ENCODE results near the gene NHLRC3.
A peak's percentile ranks its signal among the peaks of the same experiment; 100 is the strongest.
"Not testable (repeated sequence)": the region's sequence is repeated elsewhere in the genome, so short reads cannot be mapped to it uniquely, and the experiment has no call there.

Gene NHLRC3, protein sequence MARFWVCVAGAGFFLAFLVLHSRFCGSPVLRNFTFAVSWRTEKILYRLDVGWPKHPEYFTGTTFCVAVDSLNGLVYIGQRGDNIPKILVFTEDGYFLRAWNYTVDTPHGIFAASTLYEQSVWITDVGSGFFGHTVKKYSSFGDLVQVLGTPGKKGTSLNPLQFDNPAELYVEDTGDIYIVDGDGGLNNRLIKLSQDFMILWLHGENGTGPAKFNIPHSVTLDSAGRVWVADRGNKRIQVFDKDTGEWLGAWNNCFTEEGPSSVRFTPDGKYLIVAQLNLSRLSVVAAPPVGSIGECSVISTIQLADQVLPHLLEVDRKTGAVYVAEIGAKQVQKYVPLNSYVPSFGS

DNA sequence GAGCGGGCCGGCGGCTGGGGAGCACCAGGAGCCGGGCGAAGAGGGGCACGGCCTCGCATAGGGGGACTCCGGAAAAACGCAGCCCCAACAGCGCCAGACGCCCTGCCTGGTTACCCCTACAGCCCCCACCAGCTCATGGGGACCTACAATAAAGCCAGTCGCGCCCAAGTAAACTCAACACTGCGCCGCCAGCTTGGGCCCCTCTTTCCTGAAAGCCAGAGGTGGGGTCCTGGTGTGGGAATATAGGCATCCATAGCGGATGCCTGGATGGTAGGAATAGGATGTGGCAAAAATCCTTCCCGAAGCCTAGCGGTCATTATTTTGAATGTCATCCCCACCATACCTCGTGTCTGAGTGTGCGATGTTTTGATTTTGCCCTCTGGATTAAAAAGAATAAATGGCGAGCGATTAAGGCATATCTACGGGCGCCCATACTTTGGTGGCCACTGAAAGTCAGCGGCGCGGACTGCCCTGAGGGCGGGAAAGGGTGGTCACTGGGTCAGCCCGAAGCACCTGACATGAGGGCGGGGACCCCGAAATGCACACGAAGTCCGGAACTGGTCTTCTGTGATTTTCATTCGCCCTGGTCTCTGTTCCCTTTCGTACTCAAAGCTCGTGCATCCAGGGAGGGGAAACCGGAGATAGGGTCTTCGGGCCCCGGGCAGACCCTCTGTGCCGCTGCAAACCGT is at the start of gene NHLRC3, which contains the start of gene PROSER1:
Gene NHLRC3, plus strand, starts transcription at position 577 of the 689 bp plus-strand sequence. CDS start 184 bp downstream, outside the sequence.
Gene PROSER1, minus strand, starts transcription at position 210 of the 689 bp plus-strand sequence. CDS start 847 bp downstream, outside the sequence.
- peak within 1 kb of the TSS; percentile 97 for H2AFZ ChIP-seq (ENCODE audit: low read depth, low read length)
- H3K36me3 ChIP-seq (replicated peaks; ENCODE audit: low read depth, low read length), result peaks cover 15% of the 10 kb centered on the region
- H3K4me3 ChIP-seq (ENCODE audit: low read length), result peak within 1 kb of the TSS; percentile 95
- H3K4me2 ChIP-seq (ENCODE audit: low read length), result peak within 1 kb of the TSS; percentile 84
- peak within 1 kb of the TSS; percentile 84 for H3K27ac ChIP-seq (ENCODE audit: low read length)
- peak within 1 kb of the TSS; percentile 96 for H3K9ac ChIP-seq (ENCODE audit: low read length)
- H3K27me3 ChIP-seq (ENCODE audit: low read depth, low read length), result no peaks in the 10 kb centered on the region
- peaks cover 27% of the 10 kb centered on the region for H3K4me1 ChIP-seq (ENCODE audit: low read length)
- H3K9me3 ChIP-seq (ENCODE audit: insufficient read depth, low read length), result no peaks in the 10 kb centered on the region
- TF ChIP-seq, protein P1, sequence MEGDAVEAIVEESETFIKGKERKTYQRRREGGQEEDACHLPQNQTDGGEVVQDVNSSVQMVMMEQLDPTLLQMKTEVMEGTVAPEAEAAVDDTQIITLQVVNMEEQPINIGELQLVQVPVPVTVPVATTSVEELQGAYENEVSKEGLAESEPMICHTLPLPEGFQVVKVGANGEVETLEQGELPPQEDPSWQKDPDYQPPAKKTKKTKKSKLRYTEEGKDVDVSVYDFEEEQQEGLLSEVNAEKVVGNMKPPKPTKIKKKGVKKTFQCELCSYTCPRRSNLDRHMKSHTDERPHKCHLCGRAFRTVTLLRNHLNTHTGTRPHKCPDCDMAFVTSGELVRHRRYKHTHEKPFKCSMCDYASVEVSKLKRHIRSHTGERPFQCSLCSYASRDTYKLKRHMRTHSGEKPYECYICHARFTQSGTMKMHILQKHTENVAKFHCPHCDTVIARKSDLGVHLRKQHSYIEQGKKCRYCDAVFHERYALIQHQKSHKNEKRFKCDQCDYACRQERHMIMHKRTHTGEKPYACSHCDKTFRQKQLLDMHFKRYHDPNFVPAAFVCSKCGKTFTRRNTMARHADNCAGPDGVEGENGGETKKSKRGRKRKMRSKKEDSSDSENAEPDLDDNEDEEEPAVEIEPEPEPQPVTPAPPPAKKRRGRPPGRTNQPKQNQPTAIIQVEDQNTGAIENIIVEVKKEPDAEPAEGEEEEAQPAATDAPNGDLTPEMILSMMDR (IDR thresholded peaks at IDR 0.05; ENCODE audit: low read depth, low read length), result no peak
- no peak for TF ChIP-seq EZH2phosphoT487 (IDR thresholded peaks at IDR 0.05; ENCODE audit: low read depth)
- peaks cover 66% of the 10 kb centered on the region for H3K79me2 ChIP-seq (ENCODE audit: low read length)
- peaks cover 18% of the 10 kb centered on the region for H4K20me1 ChIP-seq (ENCODE audit: insufficient read depth, low read length)

DNA sequence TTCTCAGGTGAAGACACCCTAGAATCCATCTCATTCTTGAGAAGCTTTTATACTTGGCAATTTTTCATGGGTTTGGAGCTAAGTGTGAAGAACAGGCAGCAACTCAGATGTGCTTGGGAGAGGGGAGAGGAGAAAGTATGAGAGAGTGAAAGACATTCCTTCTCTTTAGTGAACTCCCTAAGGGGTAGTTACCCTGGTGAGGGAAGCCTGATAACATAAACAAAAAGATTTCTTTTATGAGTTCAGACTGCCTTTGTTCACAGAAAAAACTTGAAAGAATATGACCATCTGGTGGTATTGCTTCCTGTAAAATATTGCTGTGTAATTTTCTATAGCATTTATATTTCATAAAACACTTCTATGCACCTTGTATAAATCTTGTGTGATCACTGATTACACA is 47.6 kb upstream of the NHLRC3 start, which contains the start of gene STOML3:
Gene STOML3, minus strand, starts transcription at position 139 of the 400 bp plus-strand sequence. Its CDS starts 110 bp downstream, at position 29.
- H3K27me3 ChIP-seq (ENCODE audit: low read depth, low read length), result no peaks in the 10 kb centered on the region
- no peaks in the 10 kb centered on the region for H3K36me3 ChIP-seq (replicated peaks; ENCODE audit: low read depth, low read length)
- H3K79me2 ChIP-seq (ENCODE audit: low read length), result no peaks in the 10 kb centered on the region
- H3K9ac ChIP-seq (ENCODE audit: low read length), result no peak within 1 kb of the TSS
- no peak within 1 kb of the TSS for H3K27ac ChIP-seq (ENCODE audit: low read length)
- no peaks in the 10 kb centered on the region for H3K4me1 ChIP-seq (ENCODE audit: low read length)
- no peak within 1 kb of the TSS for H3K4me3 ChIP-seq (ENCODE audit: low read length)
- no peaks in the 10 kb centered on the region for H3K9me3 ChIP-seq (ENCODE audit: insufficient read depth, low read length)
- H4K20me1 ChIP-seq (ENCODE audit: insufficient read depth, low read length), result no peaks in the 10 kb centered on the region
- H3K4me2 ChIP-seq (ENCODE audit: low read length), result no peak within 1 kb of the TSS
- peak within 1 kb of the TSS; percentile 40 for H2AFZ ChIP-seq (ENCODE audit: low read depth, low read length)
- no peak for TF ChIP-seq EZH2phosphoT487 (IDR thresholded peaks at IDR 0.05; ENCODE audit: low read depth)
- TF ChIP-seq, protein P1 (IDR thresholded peaks at IDR 0.05; ENCODE audit: low read depth, low read length), result no peak

DNA sequence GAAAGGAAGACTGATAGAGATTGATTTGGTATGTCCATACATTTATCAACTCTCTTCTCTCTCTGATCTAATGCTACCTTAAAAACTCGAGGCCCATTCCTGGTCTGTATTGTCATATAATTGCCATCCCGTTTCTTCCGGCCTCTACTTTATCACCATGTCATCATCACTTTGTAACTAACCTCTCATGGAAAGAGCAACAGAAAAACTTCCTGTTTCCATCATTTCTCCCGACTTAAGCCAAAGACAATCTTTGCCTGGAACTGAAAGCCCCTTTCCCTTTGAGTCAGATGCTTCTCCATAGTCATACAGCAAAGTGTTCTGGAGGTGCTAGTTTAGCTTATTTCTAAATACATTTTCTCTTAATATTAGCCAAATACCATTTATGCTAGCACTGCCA is 44.9 kb upstream of the NHLRC3 start:
- H3K9ac ChIP-seq (ENCODE audit: low read length), result no peak overlapping the region
- H2AFZ ChIP-seq (ENCODE audit: low read depth, low read length), result no peak overlapping the region
- H3K36me3 ChIP-seq (replicated peaks; ENCODE audit: low read depth, low read length), result no peaks in the 10 kb centered on the region
- no peak overlapping the region for H3K4me3 ChIP-seq (ENCODE audit: low read length)
- no peak overlapping the region for H3K27ac ChIP-seq (ENCODE audit: low read length)
- no peaks in the 10 kb centered on the region for H3K27me3 ChIP-seq (ENCODE audit: low read depth, low read length)
- no peak overlapping the region for H3K4me2 ChIP-seq (ENCODE audit: low read length)
- TF ChIP-seq, protein P1 (IDR thresholded peaks at IDR 0.05; ENCODE audit: low read depth, low read length), result no peak
- no peak for TF ChIP-seq EZH2phosphoT487 (IDR thresholded peaks at IDR 0.05; ENCODE audit: low read depth)
- no peaks in the 10 kb centered on the region for H3K4me1 ChIP-seq (ENCODE audit: low read length)
- no peaks in the 10 kb centered on the region for H4K20me1 ChIP-seq (ENCODE audit: insufficient read depth, low read length)
- H3K79me2 ChIP-seq (ENCODE audit: low read length), result no peaks in the 10 kb centered on the region
- H3K9me3 ChIP-seq (ENCODE audit: insufficient read depth, low read length), result no peaks in the 10 kb centered on the region

DNA sequence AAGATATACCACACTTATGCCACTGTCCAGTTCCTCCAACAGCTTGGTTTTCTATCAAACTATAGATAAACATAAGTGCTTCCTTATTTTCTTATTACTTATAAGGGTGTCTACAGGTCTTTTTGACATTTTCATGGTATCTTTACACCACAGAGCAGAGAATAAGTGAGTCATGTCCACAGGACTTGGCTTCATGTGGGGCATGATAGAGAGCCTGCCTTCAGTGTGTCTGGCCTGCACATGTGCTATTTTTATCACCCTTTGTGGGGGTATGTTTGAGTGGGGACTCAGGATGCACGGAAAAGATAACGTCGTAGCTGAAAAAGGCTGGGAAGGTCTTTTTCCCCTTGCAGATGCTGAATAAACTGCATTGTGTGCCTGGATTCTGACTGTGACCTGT is 39.5 kb upstream of the NHLRC3 start:
- H3K4me1 ChIP-seq (ENCODE audit: low read length), result no peaks in the 10 kb centered on the region
- no peak overlapping the region for H2AFZ ChIP-seq (ENCODE audit: low read depth, low read length)
- H3K79me2 ChIP-seq (ENCODE audit: low read length), result no peaks in the 10 kb centered on the region
- no peak overlapping the region for H3K4me2 ChIP-seq (ENCODE audit: low read length)
- H4K20me1 ChIP-seq (ENCODE audit: insufficient read depth, low read length), result no peaks in the 10 kb centered on the region
- H3K9me3 ChIP-seq (ENCODE audit: insufficient read depth, low read length), result no peaks in the 10 kb centered on the region
- H3K4me3 ChIP-seq (ENCODE audit: low read length), result no peak overlapping the region
- TF ChIP-seq EZH2phosphoT487 (IDR thresholded peaks at IDR 0.05; ENCODE audit: low read depth), result no peak
- TF ChIP-seq, protein P1 (IDR thresholded peaks at IDR 0.05; ENCODE audit: low read depth, low read length), result no peak
- H3K9ac ChIP-seq (ENCODE audit: low read length), result no peak overlapping the region
- no peaks in the 10 kb centered on the region for H3K27me3 ChIP-seq (ENCODE audit: low read depth, low read length)
- no peaks in the 10 kb centered on the region for H3K36me3 ChIP-seq (replicated peaks; ENCODE audit: low read depth, low read length)
- H3K27ac ChIP-seq (ENCODE audit: low read length), result no peak overlapping the region

DNA sequence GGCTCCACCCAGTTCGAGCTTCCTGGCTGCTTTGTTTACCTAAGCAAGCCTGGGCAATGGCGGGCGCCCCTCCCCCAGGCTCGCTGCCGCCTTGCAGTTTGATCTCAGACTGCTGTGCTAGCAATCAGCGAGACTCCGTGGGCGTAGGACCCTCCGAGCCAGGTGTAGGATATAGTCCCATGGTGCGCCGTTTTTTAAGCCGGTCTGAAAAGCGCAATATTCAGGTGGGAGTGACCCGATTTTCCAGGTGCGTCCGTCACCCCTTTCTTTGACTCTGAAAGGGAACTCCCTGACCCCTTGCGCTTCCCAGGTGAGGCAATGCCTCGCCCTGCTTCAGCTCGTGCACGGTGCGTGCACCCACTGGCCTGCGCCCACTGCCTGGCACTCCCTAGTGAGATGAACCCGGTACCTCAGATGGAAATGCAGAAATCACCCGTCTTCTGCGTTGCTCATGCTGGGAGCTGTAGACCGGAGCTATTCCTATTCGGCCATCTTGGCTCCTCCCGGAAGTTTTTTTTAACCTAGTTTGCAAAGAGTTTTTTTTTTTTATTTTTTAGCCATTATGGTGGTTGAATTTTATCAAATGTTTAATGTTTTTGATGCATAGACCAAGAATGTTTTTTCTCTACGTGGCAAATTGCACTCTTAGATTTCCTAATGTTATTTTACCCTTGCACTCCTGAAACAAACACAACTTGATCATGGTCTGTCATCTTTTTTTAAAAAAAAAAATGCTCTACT is 31.7 kb upstream of the NHLRC3 start:
- H3K27me3 ChIP-seq (ENCODE audit: low read depth, low read length); H3K4me2 ChIP-seq (ENCODE audit: low read length); H3K4me3 ChIP-seq (ENCODE audit: low read length); H3K9me3 ChIP-seq (ENCODE audit: insufficient read depth, low read length); H3K9ac ChIP-seq (ENCODE audit: low read length); H4K20me1 ChIP-seq (ENCODE audit: insufficient read depth, low read length); H3K4me1 ChIP-seq (ENCODE audit: low read length); H2AFZ ChIP-seq (ENCODE audit: low read depth, low read length); H3K79me2 ChIP-seq (ENCODE audit: low read length); H3K27ac ChIP-seq (ENCODE audit: low read length): not testable (repeated sequence)
- H3K36me3 ChIP-seq (replicated peaks; ENCODE audit: low read depth, low read length), result peaks cover 47% of the 10 kb centered on the region
